Stimulated activated memory B cell treated with anti-CD40 and anti-IgM and Interleukin-4, amounts not matched to agents 10 μg/mL and 1 μg/mL and 100 μg/mL, for 72 hours (primary cell): ENCODE data around the gene ZNF451.
"Not testable (repeated sequence)": the region's sequence is repeated elsewhere in the genome, so short reads cannot be mapped to it uniquely, and the experiment has no call there.

Experiments
- ATAC-seq: fragments of 150-1000 bp; cut with Tn5 transposase; 2 replicates; pipeline ENCODE4 v1.10.0; 2021
- H3K27ac Mint-ChIP-seq: one replicate; pipeline ENCODE4 v1.8.0; 2022; ENCODE audit warnings: mild to moderate bottlenecking, mixed read lengths
- H3K27me3 Mint-ChIP-seq: one replicate; pipeline ENCODE4 v1.8.0; 2022; ENCODE audit warnings: mixed read lengths
- H3K36me3 Mint-ChIP-seq: one replicate; pipeline ENCODE4 v1.8.0; 2022; ENCODE audit warnings: mixed read lengths
- H3K4me1 Mint-ChIP-seq: one replicate; pipeline ENCODE4 v1.8.0; 2022; ENCODE audit warnings: mixed read lengths
- H3K4me3 Mint-ChIP-seq: one replicate; pipeline ENCODE4 v1.8.0; 2022; ENCODE audit warnings: mild to moderate bottlenecking, moderate library complexity, mixed read lengths
- H3K9me3 Mint-ChIP-seq: one replicate; pipeline ENCODE4 v1.8.0; 2022; ENCODE audit warnings: mixed read lengths

Gene ZNF451

DNA sequence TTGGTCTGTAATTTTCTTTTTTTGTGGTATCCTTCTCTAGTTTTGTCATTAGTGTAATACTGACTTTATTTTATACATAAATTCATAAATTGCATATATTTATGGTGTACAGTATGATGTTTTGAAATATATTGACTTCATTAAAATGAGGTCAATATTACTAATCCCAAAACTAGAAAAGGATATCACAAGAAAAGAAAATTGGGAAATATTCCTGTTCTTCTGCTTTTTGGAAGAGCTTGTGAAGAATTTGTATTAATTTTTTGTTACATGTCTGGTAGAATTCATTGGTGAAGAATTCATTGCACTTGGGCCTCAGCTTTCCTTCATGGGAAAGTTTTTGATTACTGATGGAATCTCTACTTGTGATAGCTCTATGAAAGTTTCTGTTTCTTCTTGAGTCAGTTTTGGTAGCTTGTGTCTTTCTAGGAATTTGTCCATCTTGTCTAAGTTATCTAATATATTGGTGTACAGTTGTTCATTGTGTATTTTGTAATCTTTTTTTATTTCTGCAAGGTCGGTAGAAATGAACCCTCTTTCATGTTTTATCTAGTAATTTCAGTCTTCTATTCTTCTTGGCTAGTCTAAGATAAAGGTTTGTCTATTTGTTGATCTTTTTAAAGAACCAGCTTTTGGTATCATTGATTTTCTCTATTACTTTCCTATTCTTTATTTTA lies 11.3 kb upstream of the ZNF451 start:
- H3K9me3 Mint-ChIP-seq, result peaks cover 6% of the 10 kb centered on the region
- H3K27ac Mint-ChIP-seq, result no peak overlapping the region
- H3K27me3 Mint-ChIP-seq, result no peaks in the 10 kb centered on the region
- no peak overlapping the region for H3K4me3 Mint-ChIP-seq
- ATAC-seq, result no peak
- H3K36me3 Mint-ChIP-seq, result peaks cover 12% of the 10 kb centered on the region
- H3K4me1 Mint-ChIP-seq, result no peaks in the 10 kb centered on the region

GRCh38 chr6:57085471-57085870 lies 4.5 kb upstream of the ZNF451 start:
- H3K4me3 Mint-ChIP-seq, result no peak overlapping the region
- no peak overlapping the region for H3K27ac Mint-ChIP-seq
- H3K9me3 Mint-ChIP-seq, result peaks cover under 1% of the 10 kb centered on the region
- ATAC-seq, result no peak
- H3K27me3 Mint-ChIP-seq, result no peaks in the 10 kb centered on the region
- H3K36me3 Mint-ChIP-seq, result peaks cover 3% of the 10 kb centered on the region
- peaks cover 7% of the 10 kb centered on the region for H3K4me1 Mint-ChIP-seq

GRCh38 chr6:57086843-57087242 lies 3.1 kb upstream of the ZNF451 start:
- Mint-ChIP-seq H3K27me3 (no peaks in the 10 kb centered on the region), H3K4me3 (no peak overlapping the region), H3K27ac (no peak overlapping the region), H3K36me3 (peaks cover 3% of the 10 kb centered on the region), H3K9me3 (no peaks in the 10 kb centered on the region), H3K4me1 (peaks cover 15% of the 10 kb centered on the region)
- no peak for ATAC-seq

- Mint-ChIP-seq H3K27ac (no peak overlapping the region), H3K9me3 (no peaks in the 10 kb centered on the region), H3K4me1 (peaks cover 25% of the 10 kb centered on the region), H3K4me3 (no peak overlapping the region), H3K36me3 (peaks cover 8% of the 10 kb centered on the region), H3K27me3 (no peaks in the 10 kb centered on the region)
- ATAC-seq, result no peak
Observed at GRCh38 chr6:57087916-57088315, 2.1 kb upstream of the ZNF451 start.

DNA sequence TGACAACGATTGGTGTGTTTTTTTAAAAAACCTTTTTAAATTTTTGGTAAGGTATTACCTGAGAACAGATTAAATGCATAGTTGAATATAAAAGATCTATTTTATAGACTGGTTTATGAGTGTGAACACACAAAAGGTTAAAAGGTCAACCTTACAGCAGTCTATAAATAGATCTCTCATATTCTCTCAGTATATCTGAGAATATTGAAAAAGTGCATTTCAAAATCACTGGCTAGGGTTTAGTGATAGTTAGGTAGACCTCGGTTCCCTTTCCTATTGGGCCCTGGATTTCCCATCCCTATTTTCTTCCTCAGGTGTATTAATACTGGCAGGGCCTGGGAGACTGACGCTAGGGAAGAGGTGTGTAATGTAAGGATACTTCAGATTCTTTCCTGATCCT lies 723 bp upstream of the ZNF451 start:
- Mint-ChIP-seq H3K4me1 (peaks cover 36% of the 10 kb centered on the region), H3K27me3 (no peaks in the 10 kb centered on the region), H3K4me3 (peak overlapping the region; percentile 79), H3K36me3 (peaks cover 17% of the 10 kb centered on the region), H3K9me3 (no peaks in the 10 kb centered on the region), H3K27ac (peak overlapping the region; percentile 72)
- no peak for ATAC-seq

DNA sequence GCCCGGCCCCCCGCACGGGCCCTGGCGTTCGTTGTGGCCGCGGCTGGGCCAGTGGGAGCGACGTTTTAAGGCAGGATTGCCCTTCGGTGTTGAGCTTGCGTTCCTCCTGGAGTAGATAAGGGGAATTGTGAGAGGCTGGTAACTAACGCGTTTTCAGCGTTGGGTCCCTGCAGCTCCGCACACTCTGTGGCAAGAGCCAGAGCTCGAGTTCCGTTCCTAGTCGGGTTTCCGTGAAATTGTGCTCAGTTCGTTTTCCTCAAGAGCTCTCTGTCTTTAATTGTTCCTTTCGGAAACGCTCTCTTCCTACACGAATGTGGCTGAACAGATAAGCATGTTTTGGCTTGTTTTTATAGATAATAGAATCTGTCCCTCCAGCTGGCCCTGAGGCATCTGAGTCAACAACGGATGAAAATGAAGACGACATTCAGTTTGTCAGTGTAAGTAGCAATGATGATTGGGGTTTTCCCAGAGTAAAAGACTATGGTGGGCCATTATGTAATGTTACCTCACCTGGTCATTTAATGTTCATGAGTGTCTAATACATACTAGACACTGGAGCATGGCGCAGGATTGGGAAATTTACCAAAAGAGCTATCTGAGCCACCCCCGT lies 575 bp downstream of the ZNF451 start:
- H3K4me3 Mint-ChIP-seq, result peak overlapping the region; percentile 79
- H3K27me3 Mint-ChIP-seq, ATAC-seq, H3K9me3 Mint-ChIP-seq: not testable (repeated sequence)
- peaks cover 17% of the 10 kb centered on the region for H3K36me3 Mint-ChIP-seq
- peak overlapping the region; percentile 72 for H3K27ac Mint-ChIP-seq
- H3K4me1 Mint-ChIP-seq, result peaks cover 39% of the 10 kb centered on the region

- not testable (repeated sequence) for ATAC-seq, H3K9me3 Mint-ChIP-seq, H3K27me3 Mint-ChIP-seq, H3K27ac Mint-ChIP-seq
- H3K36me3 Mint-ChIP-seq, result peaks cover 17% of the 10 kb centered on the region
- peak overlapping the region; percentile 36 for H3K4me3 Mint-ChIP-seq
- peaks cover 42% of the 10 kb centered on the region for H3K4me1 Mint-ChIP-seq
Observed at GRCh38 chr6:57091375-57091774, 1.4 kb downstream of the ZNF451 start.

- Mint-ChIP-seq H3K27ac (no peak overlapping the region), H3K27me3 (no peaks in the 10 kb centered on the region), H3K9me3 (no peaks in the 10 kb centered on the region), H3K4me3 (no peak overlapping the region), H3K4me1 (peaks cover 59% of the 10 kb centered on the region), H3K36me3 (peaks cover 42% of the 10 kb centered on the region)
- ATAC-seq, result no peak
Observed at GRCh38 chr6:57094689-57095088, 4.7 kb downstream of the ZNF451 start.

DNA sequence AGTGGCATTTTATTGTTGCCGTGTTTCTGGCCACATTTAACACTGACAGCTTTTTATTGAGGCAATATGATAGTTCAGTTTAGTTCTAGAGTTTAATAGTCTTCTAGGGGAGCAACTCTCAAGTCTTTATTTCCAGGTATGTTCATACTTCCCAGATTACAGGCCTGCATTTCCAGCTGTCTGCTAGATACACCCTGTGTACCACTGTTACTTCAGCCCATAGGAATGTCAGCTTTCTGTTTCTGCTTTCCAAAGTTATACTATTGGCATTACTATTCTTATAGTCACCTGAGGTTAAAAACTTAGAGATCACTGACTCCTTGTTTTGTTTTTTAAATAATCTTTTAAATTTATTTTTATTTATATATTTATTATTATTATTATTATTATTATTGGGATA lies 7.6 kb downstream of the ZNF451 start:
- ATAC-seq, result no peak
- Mint-ChIP-seq H3K4me1 (peaks cover 46% of the 10 kb centered on the region), H3K27me3 (no peaks in the 10 kb centered on the region), H3K9me3 (no peaks in the 10 kb centered on the region), H3K4me3 (no peak overlapping the region), H3K36me3 (peaks cover 63% of the 10 kb centered on the region), H3K27ac (no peak overlapping the region)

- H3K27ac Mint-ChIP-seq, result no peak overlapping the region
- ATAC-seq, result no peak
- no peaks in the 10 kb centered on the region for H3K9me3 Mint-ChIP-seq
- peaks cover 58% of the 10 kb centered on the region for H3K36me3 Mint-ChIP-seq
- H3K4me3 Mint-ChIP-seq, result no peak overlapping the region
- peaks cover 33% of the 10 kb centered on the region for H3K4me1 Mint-ChIP-seq
- H3K27me3 Mint-ChIP-seq, result no peaks in the 10 kb centered on the region
Observed at GRCh38 chr6:57102976-57103375, 13.0 kb downstream of the ZNF451 start.

GRCh38 chr6:57104336-57104735 lies 14.3 kb downstream of the ZNF451 start:
- Mint-ChIP-seq H3K27me3 (no peaks in the 10 kb centered on the region), H3K4me1 (peaks cover 39% of the 10 kb centered on the region), H3K36me3 (peaks cover 46% of the 10 kb centered on the region), H3K9me3 (no peaks in the 10 kb centered on the region), H3K27ac (no peak overlapping the region), H3K4me3 (no peak overlapping the region)
- no peak for ATAC-seq

- peaks cover 25% of the 10 kb centered on the region for H3K36me3 Mint-ChIP-seq
- no peak overlapping the region for H3K4me3 Mint-ChIP-seq
- H3K9me3 Mint-ChIP-seq, result no peaks in the 10 kb centered on the region
- no peak overlapping the region for H3K27ac Mint-ChIP-seq
- no peak for ATAC-seq
- peaks cover 43% of the 10 kb centered on the region for H3K4me1 Mint-ChIP-seq
- no peaks in the 10 kb centered on the region for H3K27me3 Mint-ChIP-seq
Observed at GRCh38 chr6:57106990-57107389, 17.0 kb downstream of the ZNF451 start.

GRCh38 chr6:57108691-57109090 lies 18.7 kb downstream of the ZNF451 start:
- no peaks in the 10 kb centered on the region for H3K27me3 Mint-ChIP-seq
- H3K9me3 Mint-ChIP-seq, result no peaks in the 10 kb centered on the region
- peak overlapping the region; percentile 35 for H3K4me3 Mint-ChIP-seq
- H3K36me3 Mint-ChIP-seq, result peaks cover 15% of the 10 kb centered on the region
- peaks cover 47% of the 10 kb centered on the region for H3K4me1 Mint-ChIP-seq
- peak; percentile 85 for ATAC-seq
- H3K27ac Mint-ChIP-seq, result peak overlapping the region; percentile 13

- Mint-ChIP-seq H3K9me3 (no peaks in the 10 kb centered on the region), H3K36me3 (peaks cover 12% of the 10 kb centered on the region), H3K4me1 (peaks cover 36% of the 10 kb centered on the region), H3K27ac (no peak overlapping the region), H3K4me3 (no peak overlapping the region), H3K27me3 (no peaks in the 10 kb centered on the region)
- no peak for ATAC-seq
Observed at GRCh38 chr6:57109880-57110279, 19.9 kb downstream of the ZNF451 start.

GRCh38 chr6:57113105-57113504 lies 23.1 kb downstream of the ZNF451 start:
- Mint-ChIP-seq H3K27me3 (no peaks in the 10 kb centered on the region), H3K4me1 (peaks cover 37% of the 10 kb centered on the region), H3K27ac (no peak overlapping the region), H3K9me3 (no peaks in the 10 kb centered on the region), H3K36me3 (peaks cover 12% of the 10 kb centered on the region), H3K4me3 (no peak overlapping the region)
- no peak for ATAC-seq

DNA sequence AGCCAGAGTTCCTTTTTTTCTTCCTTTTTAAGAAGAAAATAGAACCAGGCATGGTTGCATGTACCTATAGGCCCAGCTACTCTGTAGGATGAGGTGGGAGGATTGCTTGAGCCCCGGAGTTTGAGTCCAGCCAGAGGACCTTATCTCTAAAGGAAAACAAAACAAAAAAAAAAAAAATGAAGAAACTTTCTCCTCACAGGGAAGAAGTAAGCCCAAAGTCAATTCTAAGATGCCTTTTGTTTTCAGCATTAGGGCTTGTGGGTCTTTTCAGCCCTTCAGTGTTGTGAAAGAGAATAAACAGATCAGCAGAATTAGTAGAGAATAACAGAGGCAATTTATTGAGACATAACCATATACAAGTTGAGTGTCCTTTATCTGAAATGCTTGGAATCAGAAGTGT lies 26.8 kb downstream of the ZNF451 start:
- no peak overlapping the region for H3K27ac Mint-ChIP-seq
- peaks cover 30% of the 10 kb centered on the region for H3K4me1 Mint-ChIP-seq
- no peaks in the 10 kb centered on the region for H3K27me3 Mint-ChIP-seq
- no peak for ATAC-seq
- H3K9me3 Mint-ChIP-seq, result peaks cover 2% of the 10 kb centered on the region
- peaks cover 25% of the 10 kb centered on the region for H3K36me3 Mint-ChIP-seq
- no peak overlapping the region for H3K4me3 Mint-ChIP-seq
